Neuronal stem cell (in vitro differentiated cells): ENCODE measurements around the gene BAD.

Experiments used
- DNase-seq: peaks from one replicate; pipeline ENCODE4 v3.0.0-alpha.2; 2013; ENCODE audit warnings: low spot score
- H2AFZ ChIP-seq: one replicate; pipeline ENCODE4 v1.6.1; 2013; ENCODE audit warnings: mild to moderate bottlenecking, low read length, inconsistent platforms
- H2AK5ac ChIP-seq: 2 replicates; pipeline ENCODE4 v1.6.1; 2013; ENCODE audit warnings: low read depth, mild to moderate bottlenecking, inconsistent platforms, low read length, moderate library complexity, mixed read lengths
- H2BK120ac ChIP-seq: 2 replicates; pipeline ENCODE4 v1.6.1; 2013; ENCODE audit warnings: low read depth, mild to moderate bottlenecking, inconsistent platforms, low read length, moderate library complexity, mixed read lengths
- H2BK12ac ChIP-seq: one replicate; pipeline ENCODE4 v1.6.1; 2013; ENCODE audit warnings: low read length, inconsistent platforms
- H2BK15ac ChIP-seq: 2 replicates; pipeline ENCODE4 v1.6.1; 2013; ENCODE audit warnings: mild to moderate bottlenecking, low read length, inconsistent platforms, mixed read lengths
- H2BK5ac ChIP-seq: one replicate; pipeline ENCODE4 v1.6.1; 2013; ENCODE audit warnings: inconsistent platforms, mild to moderate bottlenecking, low read length, moderate library complexity
- H3K14ac ChIP-seq: one replicate; pipeline ENCODE4 v1.6.1; 2013; ENCODE audit warnings: low read length, inconsistent platforms
- H3K18ac ChIP-seq: 2 replicates; pipeline ENCODE4 v1.6.1; 2013; ENCODE audit warnings: low read length, inconsistent platforms
- H3K23ac ChIP-seq: 2 replicates; pipeline ENCODE4 v1.6.1; 2013; ENCODE audit warnings: low read depth, mild to moderate bottlenecking, mixed read lengths, low read length, inconsistent platforms; ENCODE audit not compliant: poor library complexity
- H3K27ac ChIP-seq: replicated peaks from 3 replicates; pipeline ENCODE4 v1.5.1; 2013; ENCODE audit warnings: low read length, inconsistent platforms
- H3K27me3 ChIP-seq, 3 experiments: 2 replicates each; pipeline ENCODE4 v1.6.1; 2013; ENCODE audit warnings: low read length in 3 of 3, mild to moderate bottlenecking in 2 of 3, inconsistent platforms in 1 of 3, low read depth in 1 of 3, mixed read lengths in 1 of 3, moderate library complexity in 1 of 3; ENCODE audit not compliant: control insufficient read depth in 3 of 3, insufficient read depth in 3 of 3
- H3K36me3 ChIP-seq, 2 donors: replicated peaks in 1 of 2; 2 replicates each; pipeline ENCODE4 v1.6.1; 2013; ENCODE audit warnings: low read length in 2 of 2; ENCODE audit not compliant: control insufficient read depth in 2 of 2, insufficient read depth in 2 of 2
- H3K4ac ChIP-seq: 2 replicates; pipeline ENCODE4 v1.6.1; 2013; ENCODE audit warnings: inconsistent platforms, mild to moderate bottlenecking, low read length, moderate library complexity
- H3K4me1 ChIP-seq, 2 donors: 1 replicate in 1 of 2; 2 replicates in 1 of 2; pipeline ENCODE4 v1.6.1; 2013; ENCODE audit warnings: low read length in 2 of 2, low read depth in 1 of 2; ENCODE audit not compliant: control insufficient read depth in 2 of 2, insufficient read depth in 1 of 2
- H3K4me2 ChIP-seq: one replicate; pipeline ENCODE4 v1.6.1; 2013; ENCODE audit warnings: mild to moderate bottlenecking, low read length, inconsistent platforms; ENCODE audit not compliant: insufficient read depth, poor library complexity, severe bottlenecking
- H3K4me3 ChIP-seq, 2 donors: 2 replicates each; pipeline ENCODE4 v1.5.1; 2013; ENCODE audit warnings: low read length in 2 of 2, mild to moderate bottlenecking in 2 of 2, inconsistent platforms in 1 of 2, moderate library complexity in 1 of 2
- H3K79me1 ChIP-seq: one replicate; pipeline ENCODE4 v1.6.1; 2013; ENCODE audit warnings: low read depth, mild to moderate bottlenecking, inconsistent platforms, low read length, moderate library complexity
- H3K9ac ChIP-seq: one replicate; pipeline ENCODE4 v1.6.1; 2013; ENCODE audit warnings: mild to moderate bottlenecking, low read depth, low read length, inconsistent platforms; ENCODE audit not compliant: poor library complexity
- H3K9me3 ChIP-seq, 2 donors: replicated peaks in 1 of 2; 2 replicates each; pipeline versions ENCODE3 to v1.6.1; 2013; ENCODE audit warnings: low read length in 2 of 2, mild to moderate bottlenecking in 2 of 2, inconsistent platforms in 1 of 2, low read depth in 1 of 2, mixed read lengths in 1 of 2, moderate library complexity in 1 of 2; ENCODE audit not compliant: control insufficient read depth in 2 of 2, insufficient read depth in 1 of 2
- H4K8ac ChIP-seq: one replicate; pipeline ENCODE4 v1.6.1; 2013; ENCODE audit warnings: low read depth, mild to moderate bottlenecking, inconsistent platforms, low read length, moderate library complexity
- H4K91ac ChIP-seq: one replicate; pipeline ENCODE4 v1.6.1; 2013; ENCODE audit warnings: low read length, low read depth, mild to moderate bottlenecking, inconsistent platforms; ENCODE audit not compliant: poor library complexity
- WGBS, 2 donors: extraction: QIAGEN DNeasy Blood & Tissue Kit; methylation state at CpG; one replicate each; pipeline ENCODE4 v1.1.7; 2013; ENCODE audit warnings: missing lambda C conversion rate in 2 of 2, mixed read lengths in 1 of 2; ENCODE audit not compliant: insufficient read length in 2 of 2, insufficient replicate concordance in 1 of 2; ENCODE audit errors: extremely low coverage in 2 of 2; 5-methylcytosine and 5-hydroxymethylcytosine counted together

BAD gene

GRCh38 chr11:64330888-64331287, 46.4 kb upstream of the BAD start:
- WGBS, 2 donors: no CpG with 5 or more reads among the region's 11 CpGs
- H3K14ac ChIP-seq: no peak overlapping the region

GRCh38 chr11:64327993-64328392, 43.5 kb upstream of the BAD start:
- DNase-seq: no peak
- no peak overlapping the region for H4K8ac ChIP-seq
- no peak overlapping the region for H2AFZ ChIP-seq
- H3K18ac ChIP-seq: no peak overlapping the region
- no peaks in the 10 kb centered on the region for H3K27me3 ChIP-seq
- peaks cover 2% of the 10 kb centered on the region for H3K79me1 ChIP-seq
- no peaks in the 10 kb centered on the region for H3K4me1 ChIP-seq
- WGBS, 2 donors: no CpG with 5 or more reads among the region's 3 CpGs
- H2BK5ac ChIP-seq: no peak overlapping the region
- no peaks in the 10 kb centered on the region for H3K9me3 ChIP-seq
- H3K14ac ChIP-seq: no peak overlapping the region
- H3K36me3 ChIP-seq: peaks cover 0 to 2% of the 10 kb centered on the region in 2 donors
- H3K27ac ChIP-seq: no peak overlapping the region
- H3K4ac ChIP-seq: no peak overlapping the region
- no peak overlapping the region for H2BK15ac ChIP-seq
- no peak overlapping the region for H4K91ac ChIP-seq
- no peak overlapping the region for H3K4me2 ChIP-seq
- no peak overlapping the region for H2BK120ac ChIP-seq
- H3K9ac ChIP-seq: no peak overlapping the region
- no peak overlapping the region for H3K4me3 ChIP-seq
- H2AK5ac ChIP-seq: no peak overlapping the region
- no peak overlapping the region for H2BK12ac ChIP-seq
- no peak overlapping the region for H3K23ac ChIP-seq

More at GRCh38 chr11:64330888-64331287, 46.4 kb upstream of the BAD start:
- Histone ChIP-seq H3K27ac (no peak overlapping the region), H2BK120ac (no peak overlapping the region), H3K9ac (no peak overlapping the region), H2BK15ac (peak overlapping the region; percentile 44), H3K4ac (no peak overlapping the region), H4K91ac (no peak overlapping the region), H3K9me3 (no peaks in the 10 kb centered on the region), H2BK5ac (no peak overlapping the region), H3K79me1 (no peaks in the 10 kb centered on the region), H3K27me3 (no peaks in the 10 kb centered on the region), H3K4me3 (no peak overlapping the region), H3K4me1 (peaks cover 0 to 2% of the 10 kb centered on the region in 2 donors), H2AFZ (no peak overlapping the region), H4K8ac (no peak overlapping the region), H2BK12ac (no peak overlapping the region), H3K4me2 (no peak overlapping the region), H3K23ac (no peak overlapping the region), H3K18ac (peak overlapping the region; percentile 77), H2AK5ac (no peak overlapping the region), H3K36me3 (peaks cover 0 to 2% of the 10 kb centered on the region in 2 donors)
- no peak for DNase-seq

- no peak overlapping the region for H4K8ac ChIP-seq
- H4K91ac ChIP-seq: no peak overlapping the region
- peaks cover 4% of the 10 kb centered on the region in 2 donors for H3K4me1 ChIP-seq
- no peak for DNase-seq
- no peak overlapping the region for H3K27ac ChIP-seq
- no peak overlapping the region for H3K4ac ChIP-seq
- WGBS, 2 donors: no CpG with 5 or more reads among the region's 2 CpGs
- H3K79me1 ChIP-seq: peaks cover 2% of the 10 kb centered on the region
- no peaks in the 10 kb centered on the region for H3K9me3 ChIP-seq
- H3K9ac ChIP-seq: no peak overlapping the region
- no peak overlapping the region for H3K23ac ChIP-seq
- H3K4me3 ChIP-seq: no peak overlapping the region
- H3K18ac ChIP-seq: no peak overlapping the region
- H2BK5ac ChIP-seq: no peak overlapping the region
- H2BK15ac ChIP-seq: no peak overlapping the region
- H3K14ac ChIP-seq: no peak overlapping the region
- peaks cover 2 to 6% of the 10 kb centered on the region in 2 donors for H3K36me3 ChIP-seq
- no peak overlapping the region for H3K4me2 ChIP-seq
- no peak overlapping the region for H2AFZ ChIP-seq
- H2AK5ac ChIP-seq: no peak overlapping the region
- H2BK12ac ChIP-seq: no peak overlapping the region
- no peaks in the 10 kb centered on the region for H3K27me3 ChIP-seq
- no peak overlapping the region for H2BK120ac ChIP-seq
Measured at GRCh38 chr11:64327375-64327774, 42.9 kb upstream of the BAD start.

- Histone ChIP-seq H3K14ac (no peak overlapping the region), H3K4me1 (peaks cover 4 to 5% of the 10 kb centered on the region in 2 donors), H3K4ac (no peak overlapping the region), H3K27me3 (no peaks in the 10 kb centered on the region), H2BK15ac (no peak overlapping the region), H3K18ac (no peak overlapping the region), H4K91ac (no peak overlapping the region), H3K9me3 (no peaks in the 10 kb centered on the region), H3K36me3 (peaks cover 6 to 22% of the 10 kb centered on the region in 2 donors), H3K4me2 (no peak overlapping the region), H2AFZ (no peak overlapping the region), H3K23ac (no peak overlapping the region), H3K79me1 (peaks cover 2% of the 10 kb centered on the region), H2BK120ac (no peak overlapping the region), H3K9ac (no peak overlapping the region), H2BK12ac (no peak overlapping the region), H2BK5ac (no peak overlapping the region), H4K8ac (no peak overlapping the region), H3K27ac (no peak overlapping the region), H2AK5ac (no peak overlapping the region), H3K4me3 (no peak overlapping the region)
- no peak for DNase-seq
- WGBS, 2 donors: no CpG with 5 or more reads among the region's 11 CpGs
Measured at GRCh38 chr11:64324692-64325469, 40.4 kb upstream of the BAD start.
